ENCODE measurements around the gene ETS2. TPM values are rescaled to one million over a fixed set of nuclear protein-coding genes. Genes with fewer than 3 reads are reported as not detected.

The ETS2 gene
- total and polyA plus RNA-seq, 2 experiments from 2014 or later: 19.5 to 36.8 TPM

DNA sequence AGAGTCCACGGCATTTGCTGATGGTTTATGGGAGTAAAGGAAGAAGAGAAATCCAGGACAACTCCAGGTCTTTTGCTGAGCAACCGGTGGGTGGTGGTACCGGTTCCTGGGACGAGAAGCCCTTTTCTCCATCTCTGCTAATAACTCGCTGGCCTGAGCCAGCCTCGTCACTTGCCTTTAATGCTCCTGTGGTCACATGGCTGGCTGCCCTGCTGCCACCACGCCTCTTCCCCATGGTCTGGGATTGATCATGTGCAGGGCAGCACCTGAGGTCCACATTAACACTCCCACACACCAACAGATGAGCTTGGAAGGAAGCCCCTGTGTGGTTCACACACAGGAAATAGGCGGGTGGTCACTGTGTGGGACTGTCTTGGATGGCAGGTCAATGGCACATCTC lies 10.3 kb upstream of the ETS2 start:
- peaks cover 11% of the 10 kb centered on the region for H3K4me1 Mint-ChIP-seq
- no peak for ATAC-seq

More for the DNA sequence above, 10.3 kb upstream of the ETS2 start:
- Histone ChIP-seq H2AFZ (no peak overlapping the region), H3K27me3 (ENCODE audit: insufficient read depth) (no peaks in the 10 kb centered on the region), H4K20me1 (replicated peaks; ENCODE audit: insufficient read depth) (no peaks in the 10 kb centered on the region), H3K4me1 (ENCODE audit: insufficient read depth) (no peaks in the 10 kb centered on the region), H3K4me3 (no peak overlapping the region), H3K9me2 (ENCODE audit: insufficient read depth) (0 out of 2 replicates have a peak, but pooled peaks cover 6% of the 10 kb centered on the region), H3F3A (replicated peaks; ENCODE audit: low read depth) (no peaks in the 10 kb centered on the region), H3K27ac (ENCODE audit: low read depth) (no peak overlapping the region), H3K4me2 (no peak overlapping the region), H3K36me3 (ENCODE audit: insufficient read depth) (no peaks in the 10 kb centered on the region), H3K79me2 (replicated peaks; ENCODE audit: insufficient read depth) (no peaks in the 10 kb centered on the region)
- H3K27me3 Mint-ChIP-seq (ENCODE audit: insufficient read depth, low read depth, poor library complexity): peaks cover 7% of the 10 kb centered on the region
- no peak for DNase-seq (ENCODE audit: low spot score)
- H3K27ac Mint-ChIP-seq: no peak overlapping the region
- no peak overlapping the region for H3K4me3 Mint-ChIP-seq
- H3K36me3 Mint-ChIP-seq (ENCODE audit: low read depth): no peaks in the 10 kb centered on the region; the same call in 2 of the 3 replicates
- H3K9me3 Mint-ChIP-seq: no peaks in the 10 kb centered on the region
- TF ChIP-seq, protein P1, sequence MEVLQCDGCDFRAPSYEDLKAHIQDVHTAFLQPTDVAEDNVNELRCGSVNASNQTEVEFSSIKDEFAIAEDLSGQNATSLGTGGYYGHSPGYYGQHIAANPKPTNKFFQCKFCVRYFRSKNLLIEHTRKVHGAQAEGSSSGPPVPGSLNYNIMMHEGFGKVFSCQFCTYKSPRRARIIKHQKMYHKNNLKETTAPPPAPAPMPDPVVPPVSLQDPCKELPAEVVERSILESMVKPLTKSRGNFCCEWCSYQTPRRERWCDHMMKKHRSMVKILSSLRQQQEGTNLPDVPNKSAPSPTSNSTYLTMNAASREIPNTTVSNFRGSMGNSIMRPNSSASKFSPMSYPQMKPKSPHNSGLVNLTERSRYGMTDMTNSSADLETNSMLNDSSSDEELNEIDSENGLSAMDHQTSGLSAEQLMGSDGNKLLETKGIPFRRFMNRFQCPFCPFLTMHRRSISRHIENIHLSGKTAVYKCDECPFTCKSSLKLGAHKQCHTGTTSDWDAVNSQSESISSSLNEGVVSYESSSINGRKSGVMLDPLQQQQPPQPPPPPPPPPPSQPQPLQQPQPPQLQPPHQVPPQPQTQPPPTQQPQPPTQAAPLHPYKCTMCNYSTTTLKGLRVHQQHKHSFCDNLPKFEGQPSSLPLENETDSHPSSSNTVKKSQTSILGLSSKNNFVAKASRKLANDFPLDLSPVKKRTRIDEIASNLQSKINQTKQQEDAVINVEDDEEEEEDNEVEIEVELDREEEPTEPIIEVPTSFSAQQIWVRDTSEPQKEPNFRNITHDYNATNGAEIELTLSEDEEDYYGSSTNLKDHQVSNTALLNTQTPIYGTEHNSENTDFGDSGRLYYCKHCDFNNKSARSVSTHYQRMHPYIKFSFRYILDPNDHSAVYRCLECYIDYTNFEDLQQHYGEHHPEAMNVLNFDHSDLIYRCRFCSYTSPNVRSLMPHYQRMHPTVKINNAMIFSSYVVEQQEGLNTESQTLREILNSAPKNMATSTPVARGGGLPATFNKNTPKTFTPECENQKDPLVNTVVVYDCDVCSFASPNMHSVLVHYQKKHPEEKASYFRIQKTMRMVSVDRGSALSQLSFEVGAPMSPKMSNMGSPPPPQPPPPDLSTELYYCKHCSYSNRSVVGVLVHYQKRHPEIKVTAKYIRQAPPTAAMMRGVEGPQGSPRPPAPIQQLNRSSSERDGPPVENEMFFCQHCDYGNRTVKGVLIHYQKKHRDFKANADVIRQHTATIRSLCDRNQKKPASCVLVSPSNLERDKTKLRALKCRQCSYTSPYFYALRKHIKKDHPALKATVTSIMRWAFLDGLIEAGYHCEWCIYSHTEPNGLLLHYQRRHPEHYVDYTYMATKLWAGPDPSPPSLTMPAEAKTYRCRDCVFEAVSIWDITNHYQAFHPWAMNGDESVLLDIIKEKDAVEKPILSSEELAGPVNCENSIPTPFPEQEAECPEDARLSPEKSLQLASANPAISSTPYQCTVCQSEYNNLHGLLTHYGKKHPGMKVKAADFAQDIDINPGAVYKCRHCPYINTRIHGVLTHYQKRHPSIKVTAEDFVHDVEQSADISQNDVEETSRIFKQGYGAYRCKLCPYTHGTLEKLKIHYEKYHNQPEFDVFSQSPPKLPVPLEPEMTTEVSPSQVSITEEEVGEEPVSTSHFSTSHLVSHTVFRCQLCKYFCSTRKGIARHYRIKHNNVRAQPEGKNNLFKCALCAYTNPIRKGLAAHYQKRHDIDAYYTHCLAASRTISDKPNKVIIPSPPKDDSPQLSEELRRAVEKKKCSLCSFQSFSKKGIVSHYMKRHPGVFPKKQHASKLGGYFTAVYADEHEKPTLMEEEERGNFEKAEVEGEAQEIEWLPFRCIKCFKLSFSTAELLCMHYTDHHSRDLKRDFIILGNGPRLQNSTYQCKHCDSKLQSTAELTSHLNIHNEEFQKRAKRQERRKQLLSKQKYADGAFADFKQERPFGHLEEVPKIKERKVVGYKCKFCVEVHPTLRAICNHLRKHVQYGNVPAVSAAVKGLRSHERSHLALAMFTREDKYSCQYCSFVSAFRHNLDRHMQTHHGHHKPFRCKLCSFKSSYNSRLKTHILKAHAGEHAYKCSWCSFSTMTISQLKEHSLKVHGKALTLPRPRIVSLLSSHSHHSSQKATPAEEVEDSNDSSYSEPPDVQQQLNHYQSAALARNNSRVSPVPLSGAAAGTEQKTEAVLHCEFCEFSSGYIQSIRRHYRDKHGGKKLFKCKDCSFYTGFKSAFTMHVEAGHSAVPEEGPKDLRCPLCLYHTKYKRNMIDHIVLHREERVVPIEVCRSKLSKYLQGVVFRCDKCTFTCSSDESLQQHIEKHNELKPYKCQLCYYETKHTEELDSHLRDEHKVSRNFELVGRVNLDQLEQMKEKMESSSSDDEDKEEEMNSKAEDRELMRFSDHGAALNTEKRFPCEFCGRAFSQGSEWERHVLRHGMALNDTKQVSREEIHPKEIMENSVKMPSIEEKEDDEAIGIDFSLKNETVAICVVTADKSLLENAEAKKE (CRISPR knock-in tag; IDR thresholded peaks at IDR 0.05): no peak
- TF ChIP-seq POLR2AphosphoS5 (IDR thresholded peaks at IDR 0.05; ENCODE audit: low read depth) (no peak), EZH2 (IDR thresholded peaks at IDR 0.05; ENCODE audit: low read depth, unreplicated experiment) (no peak), STAT1 (IDR thresholded peaks at IDR 0.05; ENCODE audit: unreplicated experiment) (no peak), REST (IDR thresholded peaks at IDR 0.05; ENCODE audit: unreplicated experiment) (no peak), NANOG (IDR thresholded peaks at IDR 0.05; ENCODE audit: borderline replicate concordance) (no peak), EZH2phosphoT487 (IDR thresholded peaks at IDR 0.05; ENCODE audit: unreplicated experiment) (no peak), JUNB (IDR thresholded peaks at IDR 0.05; ENCODE audit: unreplicated experiment) (no peak), ZNF331 (CRISPR knock-in tag; IDR thresholded peaks at IDR 0.05; ENCODE audit: low read depth) (no peak), CREB1 (CRISPR knock-in tag; IDR thresholded peaks at IDR 0.05; ENCODE audit: low read depth) (no peak), ZNF114 (CRISPR knock-in tag; IDR thresholded peaks at IDR 0.05) (no peak), ETS1 (IDR thresholded peaks at IDR 0.05) (no peak)
- TF ChIP-seq, protein P2, sequence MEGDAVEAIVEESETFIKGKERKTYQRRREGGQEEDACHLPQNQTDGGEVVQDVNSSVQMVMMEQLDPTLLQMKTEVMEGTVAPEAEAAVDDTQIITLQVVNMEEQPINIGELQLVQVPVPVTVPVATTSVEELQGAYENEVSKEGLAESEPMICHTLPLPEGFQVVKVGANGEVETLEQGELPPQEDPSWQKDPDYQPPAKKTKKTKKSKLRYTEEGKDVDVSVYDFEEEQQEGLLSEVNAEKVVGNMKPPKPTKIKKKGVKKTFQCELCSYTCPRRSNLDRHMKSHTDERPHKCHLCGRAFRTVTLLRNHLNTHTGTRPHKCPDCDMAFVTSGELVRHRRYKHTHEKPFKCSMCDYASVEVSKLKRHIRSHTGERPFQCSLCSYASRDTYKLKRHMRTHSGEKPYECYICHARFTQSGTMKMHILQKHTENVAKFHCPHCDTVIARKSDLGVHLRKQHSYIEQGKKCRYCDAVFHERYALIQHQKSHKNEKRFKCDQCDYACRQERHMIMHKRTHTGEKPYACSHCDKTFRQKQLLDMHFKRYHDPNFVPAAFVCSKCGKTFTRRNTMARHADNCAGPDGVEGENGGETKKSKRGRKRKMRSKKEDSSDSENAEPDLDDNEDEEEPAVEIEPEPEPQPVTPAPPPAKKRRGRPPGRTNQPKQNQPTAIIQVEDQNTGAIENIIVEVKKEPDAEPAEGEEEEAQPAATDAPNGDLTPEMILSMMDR (conservative IDR thresholded peaks at IDR 0.05; ENCODE audit: low read depth in 2 of 2): no peak

Measured in GM23338 (cell line).